HEK293 (cell line): Measurements from ENCODE around the gene DCAF4.

Experiments
- CTCF ChIA-PET: fragments of 350-600 bp; formaldehyde crosslinking; extraction: SDS; loops from one replicate; lab custom pipeline; 2021; ENCODE audit warnings: antibody characterized with exemption; lab: Yijun Ruan, JAX
- POLR2A ChIA-PET: fragments of 300-600 bp; formaldehyde crosslinking; extraction: SDS; loops from one replicate; lab custom pipeline; 2020; ENCODE audit warnings: antibody characterized with exemption, inconsistent platforms; lab: Yijun Ruan, JAX
- H3K27ac ChIP-seq: fragments of 200-500 bp; sonication (Bioruptor generic); 2 replicates; pipeline ENCODE4 v1.5.1; 2014; ENCODE audit warnings: low read depth, low read length, control low read depth, inconsistent platforms; ENCODE audit errors: extremely low read depth
- H3K36me3 ChIP-seq, 2 experiments: fragments of 200-500 bp in 1 of 2; sonication (Bioruptor generic) in 1 of 2; 1 replicate in 1 of 2; 2 replicates in 1 of 2; pipeline ENCODE4 v1.5.1; 2014 to 2017; ENCODE audit warnings: inconsistent platforms in 2 of 2, low read length in 2 of 2; ENCODE audit not compliant: control insufficient read depth in 2 of 2, insufficient read depth in 1 of 2
- H3K4me1 ChIP-seq: fragments of 200-500 bp; sonication (Bioruptor generic); 2 replicates; pipeline ENCODE4 v1.5.1; 2014; ENCODE audit warnings: mild to moderate bottlenecking, low read length, inconsistent platforms; ENCODE audit not compliant: control insufficient read depth, insufficient read depth
- H3K4me3 ChIP-seq: 2 replicates; pipeline ENCODE4 v1.5.1; 2011; ENCODE audit warnings: low read depth, mild to moderate bottlenecking, control low read depth, low read length, moderate library complexity
- H3K9me3 ChIP-seq: fragments of 200-500 bp; sonication (Bioruptor generic); 2 replicates; pipeline ENCODE4 v1.5.1; 2014; ENCODE audit warnings: low read depth, low read length, inconsistent platforms; ENCODE audit not compliant: control insufficient read depth, insufficient read depth
- KLF9 ChIP-seq: fragments of 450-650 bp; formaldehyde crosslinking; IDR thresholded peaks from 2 replicates; pipeline ENCODE4 v1.5.1; 2016; ENCODE audit warnings: missing biosample characterization, missing genetic modification characterization, low read depth
- OSR2 ChIP-seq: fragments of 450-650 bp; formaldehyde crosslinking; IDR thresholded peaks from 2 replicates; pipeline ENCODE4 v1.5.1; 2016; ENCODE audit warnings: missing biosample characterization, missing genetic modification characterization
- PRDM10 ChIP-seq: fragments of 450-650 bp; formaldehyde crosslinking; IDR thresholded peaks from 2 replicates; pipeline ENCODE4 v1.5.1; 2016; ENCODE audit warnings: missing biosample characterization, missing genetic modification characterization
- SP7 ChIP-seq: fragments of 450-650 bp; formaldehyde crosslinking; IDR thresholded peaks from 2 replicates; pipeline ENCODE4 v1.5.1; 2016; ENCODE audit warnings: missing biosample characterization, missing genetic modification characterization
- ZBTB48 ChIP-seq: fragments of 450-650 bp; formaldehyde crosslinking; IDR thresholded peaks from 2 replicates; pipeline ENCODE4 v1.5.1; 2016; ENCODE audit warnings: missing biosample characterization, missing genetic modification characterization
- ZBTB6 ChIP-seq: fragments of 450-650 bp; formaldehyde crosslinking; IDR thresholded peaks from 2 replicates; pipeline ENCODE4 v1.5.1; 2017; ENCODE audit warnings: missing biosample characterization, missing genetic modification characterization
- ZEB2 ChIP-seq: fragments of 450-650 bp; formaldehyde crosslinking; IDR thresholded peaks from 2 replicates; pipeline ENCODE4 v1.5.1; 2016; ENCODE audit warnings: missing biosample characterization, missing genetic modification characterization
- ZNF341 ChIP-seq: fragments of 450-650 bp; formaldehyde crosslinking; IDR thresholded peaks from 2 replicates; pipeline ENCODE4; 2016; ENCODE audit warnings: low read depth, missing biosample characterization, missing genetic modification characterization
- ZNF677 ChIP-seq: fragments of 450-650 bp; IDR thresholded peaks from 2 replicates; pipeline ENCODE4 v1.5.0; 2018; ENCODE audit warnings: missing biosample characterization, mild to moderate bottlenecking, missing genetic modification characterization, moderate library complexity
- TF ChIP-seq, protein P1 (sequence below): fragments of 450-650 bp; formaldehyde crosslinking; IDR thresholded peaks from 2 replicates; pipeline ENCODE4 v1.5.1; 2017; ENCODE audit warnings: missing biosample characterization, missing genetic modification characterization
- TF ChIP-seq, protein P2 (sequence below): fragments of 450-650 bp; formaldehyde crosslinking; IDR thresholded peaks from 2 replicates; pipeline ENCODE4 v1.5.1; 2016; ENCODE audit warnings: missing biosample characterization, missing genetic modification characterization
- TF ChIP-seq, protein P3 (sequence below): fragments of 450-650 bp; formaldehyde crosslinking; conservative IDR thresholded peaks from 2 replicates; pipeline ENCODE4 v1.5.1; 2016; ENCODE audit warnings: low read depth, missing biosample characterization, missing genetic modification characterization
- TF ChIP-seq, protein P4 (sequence below): fragments of 450-650 bp; formaldehyde crosslinking; optimal IDR thresholded peaks from 2 replicates; pipeline ENCODE3; 2016; ENCODE audit warnings: missing biosample characterization, mild to moderate bottlenecking, missing genetic modification characterization
- TF ChIP-seq, protein P5 (sequence below): fragments of 450-650 bp; IDR thresholded peaks from 2 replicates; pipeline ENCODE4 v1.5.1; 2018; ENCODE audit warnings: missing biosample characterization, mild to moderate bottlenecking, missing genetic modification characterization
- TF ChIP-seq, protein P6 (sequence below): fragments of 450-650 bp; formaldehyde crosslinking; IDR thresholded peaks from 2 replicates; pipeline ENCODE4 v1.5.1; 2016; ENCODE audit warnings: missing biosample characterization, missing genetic modification characterization, borderline replicate concordance

DCAF4 gene

GRCh38 chr14:72894623-72895378, 31.5 kb upstream of the DCAF4 start (continued):
- TF ChIP-seq PRDM10 (tag by site-specific recombination) (peak; percentile 96), ZNF341 (peak; percentile 99), ZBTB48 (tag by site-specific recombination) (peak; percentile 74)
- TF ChIP-seq, protein P1, sequence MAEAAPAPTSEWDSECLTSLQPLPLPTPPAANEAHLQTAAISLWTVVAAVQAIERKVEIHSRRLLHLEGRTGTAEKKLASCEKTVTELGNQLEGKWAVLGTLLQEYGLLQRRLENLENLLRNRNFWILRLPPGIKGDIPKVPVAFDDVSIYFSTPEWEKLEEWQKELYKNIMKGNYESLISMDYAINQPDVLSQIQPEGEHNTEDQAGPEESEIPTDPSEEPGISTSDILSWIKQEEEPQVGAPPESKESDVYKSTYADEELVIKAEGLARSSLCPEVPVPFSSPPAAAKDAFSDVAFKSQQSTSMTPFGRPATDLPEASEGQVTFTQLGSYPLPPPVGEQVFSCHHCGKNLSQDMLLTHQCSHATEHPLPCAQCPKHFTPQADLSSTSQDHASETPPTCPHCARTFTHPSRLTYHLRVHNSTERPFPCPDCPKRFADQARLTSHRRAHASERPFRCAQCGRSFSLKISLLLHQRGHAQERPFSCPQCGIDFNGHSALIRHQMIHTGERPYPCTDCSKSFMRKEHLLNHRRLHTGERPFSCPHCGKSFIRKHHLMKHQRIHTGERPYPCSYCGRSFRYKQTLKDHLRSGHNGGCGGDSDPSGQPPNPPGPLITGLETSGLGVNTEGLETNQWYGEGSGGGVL (tag by site-specific recombination), result peak; percentile 73
- TF ChIP-seq, protein P2, sequence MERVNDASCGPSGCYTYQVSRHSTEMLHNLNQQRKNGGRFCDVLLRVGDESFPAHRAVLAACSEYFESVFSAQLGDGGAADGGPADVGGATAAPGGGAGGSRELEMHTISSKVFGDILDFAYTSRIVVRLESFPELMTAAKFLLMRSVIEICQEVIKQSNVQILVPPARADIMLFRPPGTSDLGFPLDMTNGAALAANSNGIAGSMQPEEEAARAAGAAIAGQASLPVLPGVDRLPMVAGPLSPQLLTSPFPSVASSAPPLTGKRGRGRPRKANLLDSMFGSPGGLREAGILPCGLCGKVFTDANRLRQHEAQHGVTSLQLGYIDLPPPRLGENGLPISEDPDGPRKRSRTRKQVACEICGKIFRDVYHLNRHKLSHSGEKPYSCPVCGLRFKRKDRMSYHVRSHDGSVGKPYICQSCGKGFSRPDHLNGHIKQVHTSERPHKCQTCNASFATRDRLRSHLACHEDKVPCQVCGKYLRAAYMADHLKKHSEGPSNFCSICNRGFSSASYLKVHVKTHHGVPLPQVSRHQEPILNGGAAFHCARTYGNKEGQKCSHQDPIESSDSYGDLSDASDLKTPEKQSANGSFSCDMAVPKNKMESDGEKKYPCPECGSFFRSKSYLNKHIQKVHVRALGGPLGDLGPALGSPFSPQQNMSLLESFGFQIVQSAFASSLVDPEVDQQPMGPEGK, result 0 out of 2 replicates have a peak, but pooled peaks have one; percentile 34
- TF ChIP-seq, protein P3, sequence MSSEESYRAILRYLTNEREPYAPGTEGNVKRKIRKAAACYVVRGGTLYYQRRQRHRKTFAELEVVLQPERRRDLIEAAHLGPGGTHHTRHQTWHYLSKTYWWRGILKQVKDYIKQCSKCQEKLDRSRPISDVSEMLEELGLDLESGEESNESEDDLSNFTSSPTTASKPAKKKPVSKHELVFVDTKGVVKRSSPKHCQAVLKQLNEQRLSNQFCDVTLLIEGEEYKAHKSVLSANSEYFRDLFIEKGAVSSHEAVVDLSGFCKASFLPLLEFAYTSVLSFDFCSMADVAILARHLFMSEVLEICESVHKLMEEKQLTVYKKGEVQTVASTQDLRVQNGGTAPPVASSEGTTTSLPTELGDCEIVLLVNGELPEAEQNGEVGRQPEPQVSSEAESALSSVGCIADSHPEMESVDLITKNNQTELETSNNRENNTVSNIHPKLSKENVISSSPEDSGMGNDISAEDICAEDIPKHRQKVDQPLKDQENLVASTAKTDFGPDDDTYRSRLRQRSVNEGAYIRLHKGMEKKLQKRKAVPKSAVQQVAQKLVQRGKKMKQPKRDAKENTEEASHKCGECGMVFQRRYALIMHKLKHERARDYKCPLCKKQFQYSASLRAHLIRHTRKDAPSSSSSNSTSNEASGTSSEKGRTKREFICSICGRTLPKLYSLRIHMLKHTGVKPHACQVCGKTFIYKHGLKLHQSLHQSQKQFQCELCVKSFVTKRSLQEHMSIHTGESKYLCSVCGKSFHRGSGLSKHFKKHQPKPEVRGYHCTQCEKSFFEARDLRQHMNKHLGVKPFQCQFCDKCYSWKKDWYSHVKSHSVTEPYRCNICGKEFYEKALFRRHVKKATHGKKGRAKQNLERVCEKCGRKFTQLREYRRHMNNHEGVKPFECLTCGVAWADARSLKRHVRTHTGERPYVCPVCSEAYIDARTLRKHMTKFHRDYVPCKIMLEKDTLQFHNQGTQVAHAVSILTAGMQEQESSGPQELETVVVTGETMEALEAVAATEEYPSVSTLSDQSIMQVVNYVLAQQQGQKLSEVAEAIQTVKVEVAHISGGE (tag by site-specific recombination), result peak; percentile 27; the same call in 1 of the 2 replicates
- TF ChIP-seq, protein P4, sequence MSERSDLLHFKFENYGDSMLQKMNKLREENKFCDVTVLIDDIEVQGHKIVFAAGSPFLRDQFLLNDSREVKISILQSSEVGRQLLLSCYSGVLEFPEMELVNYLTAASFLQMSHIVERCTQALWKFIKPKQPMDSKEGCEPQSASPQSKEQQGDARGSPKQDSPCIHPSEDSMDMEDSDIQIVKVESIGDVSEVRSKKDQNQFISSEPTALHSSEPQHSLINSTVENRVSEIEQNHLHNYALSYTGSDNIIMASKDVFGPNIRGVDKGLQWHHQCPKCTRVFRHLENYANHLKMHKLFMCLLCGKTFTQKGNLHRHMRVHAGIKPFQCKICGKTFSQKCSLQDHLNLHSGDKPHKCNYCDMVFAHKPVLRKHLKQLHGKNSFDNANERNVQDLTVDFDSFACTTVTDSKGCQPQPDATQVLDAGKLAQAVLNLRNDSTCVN (tag by site-specific recombination), result peak; percentile 42

DNA sequence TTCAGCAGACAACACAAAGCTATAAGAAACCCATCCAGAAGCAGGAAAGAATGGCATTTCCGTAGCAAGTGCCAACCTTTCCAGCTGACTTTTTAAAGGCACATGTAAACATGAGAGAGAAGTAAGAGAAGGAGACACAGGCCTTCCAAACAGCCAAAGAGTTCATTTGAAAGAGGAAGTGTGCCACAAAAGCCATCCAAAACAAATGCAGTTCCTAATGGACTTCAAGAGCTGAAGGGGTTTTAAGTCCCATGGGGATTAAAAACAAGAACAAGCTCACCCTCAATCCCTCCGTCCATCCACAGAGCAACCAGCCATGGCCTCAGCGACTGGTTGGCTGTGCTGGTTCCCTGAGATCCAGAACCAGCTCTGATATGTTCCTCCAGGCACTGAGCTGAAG, 27.8 kb upstream of the DCAF4 start:
- Histone ChIP-seq H3K4me3 (no peak overlapping the region), H3K36me3 (no peaks in the 10 kb centered on the region), H3K27ac (no peak overlapping the region), H3K9me3 (no peaks in the 10 kb centered on the region), H3K4me1 (0 out of 2 replicates have a peak, but pooled peaks cover 2% of the 10 kb centered on the region)
- ChIA-PET CTCF (interaction anchor here (0.7 to 2.8 kb wide), 2 partner anchors 51 to 385 kb away, joined by 3 to 12 read pairs; no protein-coding TSS in a partner anchor), POLR2A (no interaction called here)
- TF ChIP-seq, protein P5, sequence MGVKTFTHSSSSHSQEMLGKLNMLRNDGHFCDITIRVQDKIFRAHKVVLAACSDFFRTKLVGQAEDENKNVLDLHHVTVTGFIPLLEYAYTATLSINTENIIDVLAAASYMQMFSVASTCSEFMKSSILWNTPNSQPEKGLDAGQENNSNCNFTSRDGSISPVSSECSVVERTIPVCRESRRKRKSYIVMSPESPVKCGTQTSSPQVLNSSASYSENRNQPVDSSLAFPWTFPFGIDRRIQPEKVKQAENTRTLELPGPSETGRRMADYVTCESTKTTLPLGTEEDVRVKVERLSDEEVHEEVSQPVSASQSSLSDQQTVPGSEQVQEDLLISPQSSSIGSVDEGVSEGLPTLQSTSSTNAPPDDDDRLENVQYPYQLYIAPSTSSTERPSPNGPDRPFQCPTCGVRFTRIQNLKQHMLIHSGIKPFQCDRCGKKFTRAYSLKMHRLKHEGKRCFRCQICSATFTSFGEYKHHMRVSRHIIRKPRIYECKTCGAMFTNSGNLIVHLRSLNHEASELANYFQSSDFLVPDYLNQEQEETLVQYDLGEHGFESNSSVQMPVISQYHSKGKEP (tag by site-specific recombination), result no peak
- no peak for TF ChIP-seq ZNF677 (tag by site-specific recombination)
- TF ChIP-seq SP7 (tag by site-specific recombination), result no peak
- TF ChIP-seq OSR2 (tag by site-specific recombination), result no peak
- no peak for TF ChIP-seq ZBTB6 (tag by site-specific recombination)
- no peak for TF ChIP-seq KLF9 (tag by site-specific recombination)
- TF ChIP-seq, protein P6, sequence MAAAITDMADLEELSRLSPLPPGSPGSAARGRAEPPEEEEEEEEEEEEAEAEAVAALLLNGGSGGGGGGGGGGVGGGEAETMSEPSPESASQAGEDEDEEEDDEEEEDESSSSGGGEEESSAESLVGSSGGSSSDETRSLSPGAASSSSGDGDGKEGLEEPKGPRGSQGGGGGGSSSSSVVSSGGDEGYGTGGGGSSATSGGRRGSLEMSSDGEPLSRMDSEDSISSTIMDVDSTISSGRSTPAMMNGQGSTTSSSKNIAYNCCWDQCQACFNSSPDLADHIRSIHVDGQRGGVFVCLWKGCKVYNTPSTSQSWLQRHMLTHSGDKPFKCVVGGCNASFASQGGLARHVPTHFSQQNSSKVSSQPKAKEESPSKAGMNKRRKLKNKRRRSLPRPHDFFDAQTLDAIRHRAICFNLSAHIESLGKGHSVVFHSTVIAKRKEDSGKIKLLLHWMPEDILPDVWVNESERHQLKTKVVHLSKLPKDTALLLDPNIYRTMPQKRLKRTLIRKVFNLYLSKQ, result no peak
- no peak for TF ChIP-seq ZEB2
